ENCODE data around the gene MTHFSD. TPM values are rescaled to one million over a fixed set of nuclear protein-coding genes. Genes with fewer than 3 reads are reported as not detected.

MTHFSD gene
- total and polyA plus RNA-seq, 3 donors from 2014 or later: 42.2 to 55.6 (median 45.0) TPM

DNA sequence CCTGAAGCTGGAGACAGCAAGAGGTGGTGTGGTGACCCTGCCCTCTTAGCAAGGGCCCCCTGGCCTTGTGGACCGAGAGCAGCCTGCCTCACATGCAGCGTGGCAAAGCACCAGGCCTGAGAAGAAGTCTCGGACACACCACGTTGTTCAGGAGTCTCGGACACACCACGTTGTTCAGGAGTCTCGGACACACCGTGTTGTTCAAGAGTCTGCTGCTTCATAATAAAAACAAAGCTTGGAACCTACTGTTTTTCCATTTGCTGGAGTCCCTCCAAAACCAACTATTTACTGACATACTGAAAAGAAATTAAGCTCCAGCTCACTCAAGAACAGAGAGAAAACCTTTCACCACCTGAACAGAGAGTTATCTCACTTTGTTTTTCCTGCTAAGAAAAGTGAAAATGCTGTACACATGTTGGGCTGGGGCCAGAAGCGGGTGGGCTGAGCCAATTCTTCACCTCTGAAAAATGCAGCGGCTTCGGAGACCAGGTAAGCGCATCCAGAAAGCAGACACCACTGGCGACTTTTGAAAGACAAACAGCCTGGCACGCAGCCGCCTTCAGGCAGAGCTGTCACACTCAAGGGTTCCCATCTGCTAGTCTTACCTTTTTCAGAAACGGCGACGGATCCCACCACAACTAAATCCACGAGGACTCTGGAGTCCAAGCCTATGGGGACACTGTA, 8.9 kb downstream of the MTHFSD start:
- H3K36me3 ChIP-seq (ENCODE audit: low read depth, missing control alignments): no peaks in the 10 kb centered on the region
- DNase-seq: no peak
- no peak for TF ChIP-seq POLR2A (IDR thresholded peaks at IDR 0.05)
- TF ChIP-seq, protein P1, sequence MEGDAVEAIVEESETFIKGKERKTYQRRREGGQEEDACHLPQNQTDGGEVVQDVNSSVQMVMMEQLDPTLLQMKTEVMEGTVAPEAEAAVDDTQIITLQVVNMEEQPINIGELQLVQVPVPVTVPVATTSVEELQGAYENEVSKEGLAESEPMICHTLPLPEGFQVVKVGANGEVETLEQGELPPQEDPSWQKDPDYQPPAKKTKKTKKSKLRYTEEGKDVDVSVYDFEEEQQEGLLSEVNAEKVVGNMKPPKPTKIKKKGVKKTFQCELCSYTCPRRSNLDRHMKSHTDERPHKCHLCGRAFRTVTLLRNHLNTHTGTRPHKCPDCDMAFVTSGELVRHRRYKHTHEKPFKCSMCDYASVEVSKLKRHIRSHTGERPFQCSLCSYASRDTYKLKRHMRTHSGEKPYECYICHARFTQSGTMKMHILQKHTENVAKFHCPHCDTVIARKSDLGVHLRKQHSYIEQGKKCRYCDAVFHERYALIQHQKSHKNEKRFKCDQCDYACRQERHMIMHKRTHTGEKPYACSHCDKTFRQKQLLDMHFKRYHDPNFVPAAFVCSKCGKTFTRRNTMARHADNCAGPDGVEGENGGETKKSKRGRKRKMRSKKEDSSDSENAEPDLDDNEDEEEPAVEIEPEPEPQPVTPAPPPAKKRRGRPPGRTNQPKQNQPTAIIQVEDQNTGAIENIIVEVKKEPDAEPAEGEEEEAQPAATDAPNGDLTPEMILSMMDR (IDR thresholded peaks at IDR 0.05): no peak
- WGBS, 2 donors: 58 to 83% methylated on average over 18 to 19 of the region's 19 CpGs
- H3K4me3 ChIP-seq: no peak overlapping the region
- peaks cover 3% of the 10 kb centered on the region for H3K4me1 ChIP-seq
- no peaks in the 10 kb centered on the region for H3K27me3 ChIP-seq
- H3K9me3 ChIP-seq: no peaks in the 10 kb centered on the region
- no peak overlapping the region for H3K27ac ChIP-seq
- intact Hi-C loops (cut with DNase I; ENCODE audit: low total_unique reads): no loop called here

DNA sequence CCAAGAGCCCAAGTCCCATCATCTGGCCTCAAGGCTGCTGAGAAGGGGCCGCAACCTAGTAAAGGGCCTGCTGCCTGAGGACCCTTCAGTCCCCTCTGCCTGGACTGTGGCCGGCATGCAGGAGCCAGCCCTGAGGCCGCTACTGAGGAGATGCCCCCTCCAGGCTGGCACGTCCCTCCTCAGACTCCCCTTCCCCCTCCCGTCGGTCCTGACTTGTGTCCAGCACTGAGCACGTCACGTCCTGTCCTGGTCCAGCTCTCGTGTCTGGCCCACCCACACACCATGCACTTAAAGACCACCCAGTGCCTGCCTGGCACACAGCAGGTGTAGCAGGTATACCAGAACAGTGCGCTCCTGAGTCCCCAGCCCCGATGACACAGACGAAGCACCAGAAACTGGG, 9.6 kb downstream of the MTHFSD start:
- no peak for DNase-seq
- Histone ChIP-seq H3K36me3 (ENCODE audit: low read depth, missing control alignments) (no peaks in the 10 kb centered on the region), H3K27me3 (no peaks in the 10 kb centered on the region), H3K4me3 (no peak overlapping the region), H3K4me1 (peaks cover 3% of the 10 kb centered on the region), H3K27ac (no peak overlapping the region), H3K9me3 (no peaks in the 10 kb centered on the region)
- intact Hi-C loops (cut with DNase I; ENCODE audit: low total_unique reads): no loop called here
- no peak for TF ChIP-seq POLR2A (IDR thresholded peaks at IDR 0.05)
- TF ChIP-seq, protein P1 (IDR thresholded peaks at IDR 0.05): no peak
- 73 to 82% methylated on average over 7 to 12 of the region's 12 CpGs for WGBS, 2 donors

DNA sequence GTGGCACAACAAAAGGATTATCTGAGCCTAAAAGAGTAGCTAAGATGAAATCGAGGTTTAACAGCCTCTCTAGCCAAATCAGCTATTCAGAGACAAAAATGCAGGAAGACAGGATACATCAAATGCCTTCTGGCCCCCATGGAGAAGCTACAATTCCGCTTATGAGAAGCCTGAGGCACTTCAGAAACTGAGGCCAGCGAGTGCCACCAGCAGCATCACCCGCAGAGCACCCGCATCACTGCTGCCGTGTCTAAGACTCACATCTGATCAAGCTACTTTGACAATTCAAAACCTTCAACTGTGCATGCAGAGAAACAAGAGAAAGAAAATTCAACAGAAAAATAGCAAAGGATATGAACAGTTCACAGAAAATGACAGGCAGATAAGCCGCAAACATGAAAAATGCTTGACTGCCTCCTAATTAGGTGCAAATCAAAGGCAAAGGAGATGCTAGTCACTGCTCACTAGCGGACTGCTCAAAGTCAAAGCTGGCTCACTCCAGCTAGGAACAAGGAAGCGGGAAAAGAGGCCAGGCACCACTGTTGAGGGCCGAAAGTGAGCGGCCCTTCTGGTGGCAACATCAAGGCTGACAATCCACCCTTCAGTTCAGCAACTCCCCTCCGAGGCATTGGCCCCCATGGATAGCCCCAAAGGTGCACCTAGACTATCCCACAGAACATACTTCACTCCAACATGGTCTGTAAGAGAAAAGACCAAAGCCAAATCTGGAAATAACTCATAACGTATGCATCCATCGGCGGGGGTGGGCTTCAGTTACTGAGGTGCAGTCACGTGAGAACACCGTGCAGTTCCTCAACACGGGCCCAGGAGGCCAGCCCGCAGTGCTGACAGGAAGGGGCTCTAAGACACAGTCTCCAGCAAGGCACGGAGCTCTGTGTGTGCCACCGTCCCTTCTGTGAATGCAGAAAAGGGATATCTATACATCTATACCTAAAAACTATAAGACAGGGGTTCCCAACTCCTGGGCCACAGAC, 12.0 kb downstream of the MTHFSD start:
- no peaks in the 10 kb centered on the region for H3K36me3 ChIP-seq (ENCODE audit: low read depth, missing control alignments)
- 92 to 95% methylated on average over 21 of the region's 21 CpGs for WGBS, 2 donors

DNA sequence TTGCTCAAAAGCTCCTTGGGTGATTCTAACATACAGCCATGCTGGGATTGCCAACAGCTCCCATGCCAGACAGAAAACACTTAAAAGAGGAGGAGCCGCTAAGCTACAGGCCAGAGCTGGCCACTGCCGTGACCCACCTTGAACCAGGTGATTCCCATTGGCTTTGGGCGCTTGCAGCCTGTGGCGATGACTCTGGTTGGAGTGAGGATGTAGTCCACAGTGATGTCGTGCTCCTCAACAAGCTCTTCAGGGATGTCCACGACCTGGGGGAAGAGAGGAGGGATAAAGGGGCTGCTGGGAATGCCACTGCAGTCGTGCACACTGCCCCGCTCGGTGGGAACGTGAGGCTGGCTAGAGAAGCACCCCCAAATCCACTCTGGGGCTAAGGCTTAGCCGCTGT, 13.5 kb downstream of the MTHFSD start:
- Histone ChIP-seq H3K27ac (no peak overlapping the region), H3K27me3 (no peaks in the 10 kb centered on the region), H3K36me3 (ENCODE audit: low read depth, missing control alignments) (no peaks in the 10 kb centered on the region), H3K4me3 (no peak overlapping the region), H3K4me1 (peaks cover under 1% of the 10 kb centered on the region), H3K9me3 (no peaks in the 10 kb centered on the region)
- TF ChIP-seq, protein P1 (IDR thresholded peaks at IDR 0.05): no peak
- TF ChIP-seq POLR2A (IDR thresholded peaks at IDR 0.05): no peak
- 95 to 97% methylated on average over 9 to 11 of the region's 11 CpGs for WGBS, 2 donors
- DNase-seq: no peak
- intact Hi-C loops (cut with DNase I; ENCODE audit: low total_unique reads): no loop called here

More for the DNA sequence above, 12.0 kb downstream of the MTHFSD start:
- H3K4me1 ChIP-seq: peaks cover 3% of the 10 kb centered on the region
- TF ChIP-seq POLR2A (IDR thresholded peaks at IDR 0.05): no peak
- TF ChIP-seq, protein P1 (IDR thresholded peaks at IDR 0.05): no peak
- no peaks in the 10 kb centered on the region for H3K9me3 ChIP-seq
- H3K4me3 ChIP-seq: no peak overlapping the region
- no peaks in the 10 kb centered on the region for H3K27me3 ChIP-seq
- no peak for DNase-seq
- intact Hi-C loops (cut with DNase I; ENCODE audit: low total_unique reads): no loop called here
- H3K27ac ChIP-seq: no peak overlapping the region
